Measurements from ENCODE around the gene OR2T10.
"Not testable (repeated sequence)": the region's sequence is repeated elsewhere in the genome, so short reads cannot be mapped to it uniquely, and the experiment has no call there.

GRCh38 chr1:248570811-248571210 is 26.7 kb downstream of the OR2T10 start:
- not testable (repeated sequence) for TF ChIP-seq FOXM1 (IDR thresholded peaks at IDR 0.05; ENCODE audit: low read depth, low read length); REST (IDR thresholded peaks at IDR 0.05; ENCODE audit: low read depth, low read length); NR2F1 (conservative IDR thresholded peaks at IDR 0.05); CTCF (IDR thresholded peaks at IDR 0.05 in 2 of 3, conservative IDR thresholded peaks at IDR 0.05 in 1 of 3; ENCODE audit: control insufficient read depth in 2 of 3, extremely low read depth in 1 of 3, insufficient read depth in 1 of 3, low read depth in 3 of 3, low read length in 3 of 3); NRF1 (conservative IDR thresholded peaks at IDR 0.05; ENCODE audit: low read depth, low read length); ELK1 (IDR thresholded peaks at IDR 0.05; ENCODE audit: low read depth, low read length); POLR2A (IDR thresholded peaks at IDR 0.05; ENCODE audit: low read depth, low read length); RFX5 (IDR thresholded peaks at IDR 0.05; ENCODE audit: low read depth, low read length); POLR2AphosphoS2 (IDR thresholded peaks at IDR 0.05; ENCODE audit: low read depth, low read length); EZH2 (IDR thresholded peaks at IDR 0.05; ENCODE audit: borderline replicate concordance, control insufficient read depth, low read depth, low read length); ATF3 (IDR thresholded peaks at IDR 0.05; ENCODE audit: borderline replicate concordance, extremely low read depth, low read depth, low read length)
